Ishikawa (cell line): ENCODE measurements around the gene PTGS1.

ENCODE experiments used
- CEBPB ChIP-seq: IDR thresholded peaks from 2 replicates; pipeline ENCODE4 v1.6.1; 2012
- CREB1 ChIP-seq: IDR thresholded peaks from 2 replicates; pipeline ENCODE4 v1.6.1; 2012; ENCODE audit warnings: low read depth
- EGR1 ChIP-seq: IDR thresholded peaks from 2 replicates; pipeline ENCODE4 v1.6.1; 2012
- EP300 ChIP-seq: IDR thresholded peaks from 2 replicates; pipeline ENCODE4 v1.6.1; 2012; ENCODE audit warnings: borderline replicate concordance
- FOXM1 ChIP-seq: IDR thresholded peaks from 2 replicates; pipeline ENCODE4 v1.6.1; 2012; ENCODE audit warnings: low read depth, borderline replicate concordance
- NFIC ChIP-seq: IDR thresholded peaks from 2 replicates; pipeline ENCODE4 v1.6.1; 2012
- RAD21 ChIP-seq: IDR thresholded peaks from 2 replicates; pipeline ENCODE4 v1.6.1; 2012; ENCODE audit warnings: low read depth
- TAF1 ChIP-seq: IDR thresholded peaks from 2 replicates; pipeline ENCODE4 v1.6.1; 2012; ENCODE audit warnings: low read depth, mild to moderate bottlenecking
- TEAD4 ChIP-seq: IDR thresholded peaks from 2 replicates; pipeline ENCODE4 v1.6.1; 2012
- YY1 ChIP-seq: IDR thresholded peaks from 2 replicates; pipeline ENCODE4 v1.6.1; 2012; ENCODE audit warnings: low read depth
- ZBTB7A ChIP-seq: IDR thresholded peaks from 2 replicates; pipeline ENCODE4 v1.6.1; 2012; ENCODE audit warnings: low read depth
- TF ChIP-seq, protein P1 (sequence below): IDR thresholded peaks from 2 replicates; pipeline ENCODE4 v1.6.1; 2012; ENCODE audit warnings: low read depth, mild to moderate bottlenecking
- TF ChIP-seq, protein P2 (sequence below): IDR thresholded peaks from 2 replicates; pipeline ENCODE4 v1.6.1; 2012
- TF ChIP-seq, protein P3 (sequence below): IDR thresholded peaks from 2 replicates; pipeline ENCODE4 v1.6.1; 2012

Gene PTGS1

DNA sequence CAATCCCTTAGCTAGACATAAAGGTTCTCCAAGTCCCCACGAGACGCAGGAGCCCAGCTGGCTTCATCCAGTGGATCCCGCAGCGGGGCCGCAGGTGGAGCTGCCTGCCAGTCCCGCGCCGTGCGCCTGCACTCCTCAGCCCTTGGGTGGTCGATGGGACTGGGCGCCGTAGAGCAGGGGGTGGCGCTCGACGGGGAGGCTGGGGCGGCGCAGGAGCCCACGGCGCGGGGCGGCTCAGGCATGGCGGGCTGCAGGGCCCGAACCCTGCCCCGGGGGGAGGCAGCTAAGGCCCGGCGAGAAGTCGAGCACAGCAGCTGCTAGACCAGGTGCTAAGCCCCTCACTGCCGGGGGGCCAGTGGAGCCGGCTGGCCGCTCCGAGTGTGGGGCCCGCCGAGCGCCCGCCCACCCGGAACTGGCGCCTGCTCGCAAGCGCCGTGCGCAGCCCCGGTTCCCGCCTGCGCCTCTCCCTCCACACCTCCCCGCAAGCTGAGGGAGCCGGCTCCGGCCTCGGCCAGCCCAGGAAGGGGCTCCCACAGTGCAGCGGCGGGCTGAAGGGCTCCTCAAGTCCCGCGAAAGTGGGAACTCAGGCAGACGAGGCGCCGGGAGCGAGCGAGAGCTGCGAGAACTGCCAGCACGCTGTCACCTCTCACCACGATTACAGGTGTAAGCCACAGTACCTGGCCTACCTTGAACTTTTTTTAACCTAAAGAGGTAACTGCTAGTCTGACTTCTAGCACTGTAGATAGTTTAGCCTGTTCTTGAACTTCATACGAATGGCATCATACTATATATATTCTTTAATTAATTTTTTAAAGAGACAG, 35.5 kb downstream of the PTGS1 start:
- TF ChIP-seq, protein P1, sequence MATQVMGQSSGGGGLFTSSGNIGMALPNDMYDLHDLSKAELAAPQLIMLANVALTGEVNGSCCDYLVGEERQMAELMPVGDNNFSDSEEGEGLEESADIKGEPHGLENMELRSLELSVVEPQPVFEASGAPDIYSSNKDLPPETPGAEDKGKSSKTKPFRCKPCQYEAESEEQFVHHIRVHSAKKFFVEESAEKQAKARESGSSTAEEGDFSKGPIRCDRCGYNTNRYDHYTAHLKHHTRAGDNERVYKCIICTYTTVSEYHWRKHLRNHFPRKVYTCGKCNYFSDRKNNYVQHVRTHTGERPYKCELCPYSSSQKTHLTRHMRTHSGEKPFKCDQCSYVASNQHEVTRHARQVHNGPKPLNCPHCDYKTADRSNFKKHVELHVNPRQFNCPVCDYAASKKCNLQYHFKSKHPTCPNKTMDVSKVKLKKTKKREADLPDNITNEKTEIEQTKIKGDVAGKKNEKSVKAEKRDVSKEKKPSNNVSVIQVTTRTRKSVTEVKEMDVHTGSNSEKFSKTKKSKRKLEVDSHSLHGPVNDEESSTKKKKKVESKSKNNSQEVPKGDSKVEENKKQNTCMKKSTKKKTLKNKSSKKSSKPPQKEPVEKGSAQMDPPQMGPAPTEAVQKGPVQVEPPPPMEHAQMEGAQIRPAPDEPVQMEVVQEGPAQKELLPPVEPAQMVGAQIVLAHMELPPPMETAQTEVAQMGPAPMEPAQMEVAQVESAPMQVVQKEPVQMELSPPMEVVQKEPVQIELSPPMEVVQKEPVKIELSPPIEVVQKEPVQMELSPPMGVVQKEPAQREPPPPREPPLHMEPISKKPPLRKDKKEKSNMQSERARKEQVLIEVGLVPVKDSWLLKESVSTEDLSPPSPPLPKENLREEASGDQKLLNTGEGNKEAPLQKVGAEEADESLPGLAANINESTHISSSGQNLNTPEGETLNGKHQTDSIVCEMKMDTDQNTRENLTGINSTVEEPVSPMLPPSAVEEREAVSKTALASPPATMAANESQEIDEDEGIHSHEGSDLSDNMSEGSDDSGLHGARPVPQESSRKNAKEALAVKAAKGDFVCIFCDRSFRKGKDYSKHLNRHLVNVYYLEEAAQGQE = no peak
- TF ChIP-seq CREB1 = no peak
- TF ChIP-seq TEAD4 = no peak
- TF ChIP-seq EGR1 = no peak

DNA sequence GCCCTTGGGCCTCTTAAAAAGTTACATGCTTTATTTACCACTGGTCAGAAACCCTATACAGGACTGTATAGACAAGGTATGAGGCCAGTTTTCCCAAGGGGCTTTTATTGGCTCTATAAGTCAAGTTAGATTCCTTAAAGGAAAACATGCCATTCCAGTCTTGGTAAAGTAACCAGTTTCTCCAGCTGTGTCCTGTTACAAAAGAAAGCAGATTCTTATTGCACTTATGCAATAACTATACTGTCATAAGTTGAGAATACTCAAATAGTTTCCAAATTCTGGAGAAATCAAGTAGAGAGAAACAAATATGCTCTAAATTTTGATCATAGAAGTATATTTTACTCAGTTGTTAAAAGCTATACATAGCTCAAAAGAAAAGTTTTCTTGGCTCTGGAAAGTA, 47.2 kb downstream of the PTGS1 start:
- TF ChIP-seq TEAD4 = no peak
- TF ChIP-seq, protein P1 = no peak
- no peak for TF ChIP-seq ZBTB7A
- no peak for TF ChIP-seq YY1
- TF ChIP-seq CREB1 = no peak
- TF ChIP-seq, protein P2, sequence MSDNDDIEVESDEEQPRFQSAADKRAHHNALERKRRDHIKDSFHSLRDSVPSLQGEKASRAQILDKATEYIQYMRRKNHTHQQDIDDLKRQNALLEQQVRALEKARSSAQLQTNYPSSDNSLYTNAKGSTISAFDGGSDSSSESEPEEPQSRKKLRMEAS = no peak
- TF ChIP-seq, protein P3, sequence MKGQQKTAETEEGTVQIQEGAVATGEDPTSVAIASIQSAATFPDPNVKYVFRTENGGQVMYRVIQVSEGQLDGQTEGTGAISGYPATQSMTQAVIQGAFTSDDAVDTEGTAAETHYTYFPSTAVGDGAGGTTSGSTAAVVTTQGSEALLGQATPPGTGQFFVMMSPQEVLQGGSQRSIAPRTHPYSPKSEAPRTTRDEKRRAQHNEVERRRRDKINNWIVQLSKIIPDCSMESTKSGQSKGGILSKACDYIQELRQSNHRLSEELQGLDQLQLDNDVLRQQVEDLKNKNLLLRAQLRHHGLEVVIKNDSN = no peak
- no peak for TF ChIP-seq TAF1
- no peak for TF ChIP-seq EP300
- TF ChIP-seq RAD21 = no peak
- TF ChIP-seq CEBPB = no peak

DNA sequence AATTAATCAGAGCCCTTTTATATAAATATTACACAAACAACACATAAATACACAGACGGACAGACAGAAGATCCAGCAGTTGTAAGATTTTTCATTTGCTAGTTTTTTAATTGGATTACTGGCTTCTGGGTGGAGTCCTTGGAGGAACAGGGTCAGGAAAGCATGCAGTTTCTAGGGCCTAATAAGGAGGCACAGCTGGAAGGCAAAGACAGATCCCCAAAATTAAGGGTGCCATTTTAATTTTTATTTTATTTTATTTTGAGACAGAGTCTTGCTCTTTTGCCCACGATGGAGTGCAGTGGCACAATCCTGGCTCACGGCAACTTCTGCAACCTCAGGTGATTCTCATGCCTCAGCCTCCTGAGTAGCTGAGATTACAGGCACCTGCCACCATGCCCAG, 49.5 kb downstream of the PTGS1 start:
- TF ChIP-seq YY1 (no peak), FOXM1 (no peak), CREB1 (no peak), TEAD4 (no peak), EP300 (no peak), ZBTB7A (no peak)
- TF ChIP-seq, protein P1 = no peak
- TF ChIP-seq, protein P3 = no peak

DNA sequence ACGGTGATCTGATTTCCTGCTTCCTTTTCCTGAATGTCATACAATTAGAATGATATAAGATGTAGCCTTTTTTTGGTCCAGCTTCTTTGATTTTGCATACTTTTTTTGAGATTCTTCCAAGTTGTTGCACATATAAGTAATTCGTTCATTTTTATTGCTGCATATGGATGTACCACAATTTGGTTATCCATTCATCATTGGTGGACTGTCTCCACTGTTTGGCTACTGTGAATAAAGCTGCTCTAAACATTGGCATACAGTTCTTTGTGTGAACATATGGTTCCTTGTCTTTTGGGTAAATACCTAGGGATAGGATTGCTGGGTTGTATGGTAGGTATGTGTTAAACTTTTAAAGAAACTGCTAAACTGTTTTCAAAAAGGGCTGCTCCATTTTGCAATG, 54.3 kb downstream of the PTGS1 start:
- TF ChIP-seq EP300 (no peak), NFIC (no peak), FOXM1 (no peak), RAD21 (no peak), TEAD4 (no peak), CEBPB (no peak)
- TF ChIP-seq, protein P3 = no peak
- TF ChIP-seq, protein P2 = no peak
